Kidney glomerular epithelial cell (primary cell): ENCODE results near the gene SPAG6.

ENCODE experiments used
- DNase-seq: peaks from one replicate; lab custom pipeline; 2025; lab: John Stamatoyannopoulos, UW

Gene SPAG6

DNA sequence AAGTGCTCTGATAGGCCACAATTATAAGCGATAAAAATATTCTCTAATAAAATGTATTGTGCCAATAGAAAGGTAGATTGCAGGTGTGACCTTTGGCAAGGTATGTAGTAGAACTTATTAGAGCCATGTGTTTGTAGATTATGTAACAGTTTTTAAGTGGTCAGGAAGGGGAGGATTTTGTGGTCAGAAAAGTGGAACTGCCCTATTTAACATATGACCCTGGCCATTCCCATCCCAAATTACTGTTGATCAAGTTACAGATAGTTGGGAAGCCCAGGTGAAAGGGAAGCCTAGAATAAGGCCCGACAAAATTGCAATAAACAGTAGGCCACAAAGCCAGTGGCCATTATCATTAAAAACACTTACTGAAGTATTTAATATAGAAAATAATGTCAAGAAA, 89.2 kb downstream of the SPAG6 start:
- no peak for DNase-seq

GRCh38 chr10:22435650-22436049, 90.4 kb downstream of the SPAG6 start:
- DNase-seq, result no peak

GRCh38 chr10:22436526-22436892, 91.2 kb downstream of the SPAG6 start:
- DNase-seq, result no peak

GRCh38 chr10:22436893-22437619, 91.8 kb downstream of the SPAG6 start:
- peak; percentile 54 for DNase-seq

DNA sequence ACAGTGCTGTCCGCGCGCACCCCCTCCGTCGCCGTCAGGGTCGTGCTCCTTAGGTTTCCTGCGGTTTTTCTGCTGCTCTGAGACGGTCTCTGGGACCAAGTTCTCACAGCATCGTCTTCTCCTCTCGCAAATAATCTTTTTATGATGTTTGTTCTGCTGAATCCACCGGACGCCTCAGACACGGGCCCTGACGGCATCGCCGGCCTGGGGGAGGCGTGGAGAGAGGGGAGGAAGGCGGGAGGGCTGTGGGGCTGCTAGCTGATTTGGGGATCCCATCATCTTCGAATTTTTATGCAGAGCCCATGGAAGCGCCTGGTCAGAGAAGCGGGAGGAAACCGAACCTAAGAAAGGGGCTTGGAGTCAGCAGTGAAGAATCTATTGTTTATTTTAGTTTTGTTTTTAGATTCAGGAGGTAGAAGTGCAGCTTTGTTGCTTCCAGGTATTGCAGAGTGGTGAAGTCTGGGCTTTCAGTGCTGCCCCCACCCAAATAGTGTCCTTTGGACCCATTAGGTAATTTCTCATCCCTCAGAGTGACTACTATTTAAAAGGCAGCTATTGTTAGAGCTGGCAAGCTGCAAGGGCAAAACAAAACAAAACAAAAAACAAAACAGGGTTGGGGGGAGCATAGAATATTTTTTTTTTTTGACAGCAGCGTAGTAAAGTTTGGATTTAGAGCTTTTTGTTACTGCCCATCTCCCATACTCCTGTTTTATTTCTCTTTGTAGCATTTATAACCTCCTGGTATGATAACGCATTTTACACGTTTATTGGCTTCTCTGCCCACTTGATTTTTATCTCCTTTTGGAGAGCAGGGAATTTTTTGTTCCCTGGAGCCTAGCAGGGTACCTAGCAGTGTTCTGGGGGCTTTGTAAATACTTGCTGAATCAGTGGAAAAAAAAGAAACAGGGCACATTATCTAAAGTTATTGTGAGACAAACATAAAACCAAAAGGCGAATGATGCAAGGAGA, 92.6 kb downstream of the SPAG6 start:
- DNase-seq, result no peak

- no peak for DNase-seq
Observed at GRCh38 chr10:22438711-22439110, 93.4 kb downstream of the SPAG6 start.

DNA sequence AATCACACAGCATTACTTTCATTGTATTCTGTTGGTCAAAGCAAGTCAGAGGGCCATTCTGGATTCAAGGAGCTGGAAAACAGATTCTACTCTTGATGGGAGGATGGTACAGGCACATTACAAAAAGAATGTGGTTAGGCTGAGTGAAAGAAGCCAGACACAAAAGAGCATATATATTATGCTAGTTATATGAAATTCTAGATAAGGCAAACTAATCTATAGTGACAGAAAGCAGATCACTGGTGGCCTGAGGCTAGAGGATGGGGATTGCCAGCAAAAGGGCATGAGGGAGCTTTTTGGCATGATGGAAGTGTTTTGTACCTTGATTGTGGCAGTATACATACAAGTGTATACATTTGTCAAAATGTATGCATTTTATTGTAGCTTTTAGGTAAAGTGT, 96.8 kb downstream of the SPAG6 start:
- DNase-seq, result no peak

DNA sequence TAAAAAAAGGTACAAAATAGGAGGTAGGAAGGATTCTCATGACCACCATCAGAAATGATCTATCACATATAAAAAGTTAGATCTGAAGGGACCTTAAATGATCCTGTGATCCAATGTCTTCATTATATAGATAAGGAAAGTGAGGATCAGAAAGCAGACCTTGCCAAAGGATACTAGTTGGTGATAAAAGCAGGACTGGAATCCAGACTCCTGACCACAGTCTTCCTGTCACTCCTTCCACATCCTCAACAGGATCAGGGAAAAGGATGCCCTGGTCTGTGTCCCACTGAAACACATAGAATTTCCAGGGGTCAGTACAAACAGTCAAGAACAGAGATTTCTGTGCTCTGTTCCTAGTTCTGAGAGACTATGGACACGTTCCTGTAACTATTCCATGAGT, 97.2 kb downstream of the SPAG6 start:
- DNase-seq, result no peak

DNA sequence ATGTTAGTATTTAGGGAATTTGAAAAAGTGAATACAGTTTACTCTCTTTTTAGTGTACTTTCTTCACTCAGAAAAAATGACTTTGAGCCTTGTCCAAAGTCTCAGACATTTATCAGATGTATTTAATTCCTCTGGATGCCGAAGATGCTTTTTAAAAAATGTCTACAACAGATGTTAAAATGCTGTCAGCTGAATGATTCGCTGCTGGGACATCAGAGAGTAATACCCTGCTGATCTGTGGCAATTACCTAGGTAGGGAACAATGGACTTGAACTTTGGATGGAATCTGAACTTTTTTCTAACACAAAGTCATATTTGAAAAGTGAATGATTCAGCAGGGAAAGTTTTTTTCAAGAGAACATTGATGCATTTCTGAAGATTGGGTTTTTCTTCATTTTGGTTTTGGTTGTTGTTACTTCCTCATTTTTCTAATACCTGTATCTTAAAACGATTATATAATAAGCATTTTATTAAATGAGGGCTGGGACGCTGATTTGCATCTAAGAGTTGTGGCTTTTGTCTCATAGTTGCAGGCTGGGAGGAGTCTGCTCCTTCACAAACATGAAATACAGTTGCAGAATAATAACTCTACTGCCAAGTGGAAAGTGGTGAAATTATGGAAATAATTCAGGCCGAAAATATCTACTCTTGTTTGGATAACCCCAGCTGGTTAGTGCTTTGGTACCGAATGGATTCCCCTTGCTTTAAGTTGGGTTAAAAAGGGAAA, 98.0 kb downstream of the SPAG6 start:
- DNase-seq, result no peak

GRCh38 chr10:22444219-22444788, 99.0 kb downstream of the SPAG6 start:
- no peak for DNase-seq

GRCh38 chr10:22445495-22445894, 100.2 kb downstream of the SPAG6 start:
- no peak for DNase-seq

- DNase-seq, result no peak
Observed at GRCh38 chr10:22447068-22447467, 101.8 kb downstream of the SPAG6 start.

DNA sequence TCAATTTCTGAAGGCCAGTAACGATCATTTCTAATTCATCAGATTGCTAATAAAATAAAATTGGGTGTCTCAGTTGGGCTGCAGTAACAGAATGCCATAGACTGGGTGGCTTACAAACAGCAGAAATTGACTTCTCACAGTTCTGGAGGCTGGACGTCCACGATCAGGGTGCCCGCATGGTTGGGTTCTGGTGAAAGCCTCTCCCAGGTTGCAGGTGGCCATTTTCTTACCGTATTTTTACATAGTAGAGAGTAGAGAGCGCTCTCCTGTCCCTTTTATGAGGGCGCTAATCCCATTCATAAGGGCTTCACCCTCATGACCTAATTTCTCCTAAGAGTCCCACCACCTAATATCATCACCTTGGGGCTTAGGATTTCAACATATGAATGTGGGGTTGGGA, 106.0 kb downstream of the SPAG6 start:
- no peak for DNase-seq

GRCh38 chr10:22453320-22453719, 108.0 kb downstream of the SPAG6 start:
- no peak for DNase-seq

DNA sequence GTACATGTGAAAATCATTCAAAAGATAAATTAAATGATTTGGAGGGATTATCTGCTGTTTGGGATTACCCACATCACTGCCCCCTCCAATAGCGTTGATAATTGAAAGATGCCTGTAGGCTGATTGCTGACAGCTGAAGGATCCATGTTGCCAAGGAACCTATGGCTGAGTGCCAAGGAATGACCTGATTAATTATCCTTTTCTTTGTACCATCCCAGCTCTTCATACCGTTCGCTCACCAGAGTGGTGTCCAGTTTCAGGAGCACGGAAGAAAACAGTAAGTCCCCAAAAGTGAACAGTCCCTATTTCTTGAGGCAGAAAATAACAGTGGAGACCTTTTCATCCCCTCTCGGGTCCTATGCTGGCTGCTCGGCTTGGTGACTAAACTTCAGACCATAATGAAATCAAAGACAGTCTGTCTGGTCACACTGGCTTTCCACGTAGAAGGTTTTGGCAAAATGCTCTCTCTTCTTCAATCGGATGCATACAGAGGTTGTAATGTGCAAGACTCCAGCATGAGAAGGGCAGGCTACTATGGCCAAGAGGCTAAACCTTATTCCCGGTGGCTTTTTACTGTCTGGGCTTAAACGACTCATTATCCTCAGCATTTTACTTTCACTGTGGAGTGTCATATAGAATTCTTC, 108.8 kb downstream of the SPAG6 start:
- DNase-seq, result no peak

- DNase-seq, result no peak
Observed at GRCh38 chr10:22454634-22455033, 109.3 kb downstream of the SPAG6 start.

DNA sequence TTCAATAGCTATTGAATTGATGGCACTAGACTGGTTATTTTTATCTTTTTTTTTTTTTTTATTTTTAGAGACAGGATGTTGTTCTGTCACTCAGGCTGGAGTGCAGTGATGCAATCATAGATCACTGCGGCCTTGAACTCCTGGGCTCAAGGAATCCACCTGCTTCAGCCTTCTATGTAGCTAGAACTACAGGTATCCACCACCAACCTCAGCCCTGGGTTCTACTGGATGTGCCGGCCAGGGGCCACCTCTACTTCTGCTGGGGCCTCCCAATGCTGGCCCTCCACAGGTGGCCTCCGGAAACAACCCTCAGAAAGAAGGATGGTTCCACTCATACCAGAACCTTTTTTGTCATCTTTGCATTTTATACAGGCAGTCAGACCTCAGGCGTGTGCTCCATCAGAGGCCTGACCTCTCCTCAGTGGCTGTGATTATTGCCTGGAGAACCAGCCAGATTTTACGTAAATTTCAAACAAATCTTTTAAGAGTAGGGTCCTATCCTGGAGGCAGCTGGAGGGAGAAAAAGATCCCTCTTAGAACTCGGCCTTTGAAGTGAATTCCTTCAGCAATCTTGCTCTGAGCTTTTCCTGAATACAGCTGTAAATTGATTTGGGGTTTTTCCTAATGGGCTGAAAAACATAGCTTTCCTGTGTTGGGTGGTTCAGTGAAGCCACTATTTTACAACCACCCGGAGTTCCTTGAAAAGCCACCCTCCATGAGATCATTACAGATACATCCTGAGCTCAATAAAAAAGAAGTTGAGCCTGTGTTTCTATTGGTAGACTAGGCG, 110.0 kb downstream of the SPAG6 start:
- DNase-seq, result no peak

- DNase-seq, result no peak
Observed at GRCh38 chr10:22456486-22456885, 111.2 kb downstream of the SPAG6 start.

GRCh38 chr10:22458272-22459038, 113.2 kb downstream of the SPAG6 start:
- no peak for DNase-seq

DNA sequence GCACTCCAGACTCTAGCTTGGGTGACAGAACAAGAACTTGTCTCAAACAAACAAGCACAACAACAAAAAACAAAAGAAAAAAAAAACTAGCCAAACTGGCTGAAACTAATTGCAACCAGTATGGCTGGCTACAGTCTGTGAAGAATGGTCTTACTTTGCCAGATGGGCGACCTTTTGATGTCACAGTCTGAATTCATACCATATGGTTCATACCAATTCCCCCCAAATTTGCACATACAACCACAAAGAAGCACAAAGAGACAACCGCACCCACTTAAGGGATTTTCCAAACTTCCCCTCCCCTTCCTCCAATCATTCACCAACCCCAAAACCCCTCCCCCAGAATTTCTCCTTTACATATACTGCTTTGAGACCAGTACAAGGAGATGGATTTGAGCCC, 114.2 kb downstream of the SPAG6 start:
- DNase-seq, result no peak
